GM23338 (cell line): ENCODE results near the gene LRIF1.

Experiments
- EZH2 ChIP-seq: fragments of 200-600 bp; sonication (generic); IDR thresholded peaks from one replicate; pipeline ENCODE4 v1.8.0; 2017; ENCODE audit warnings: antibody characterized with exemption, mild to moderate bottlenecking, low read depth; ENCODE audit not compliant: unreplicated experiment
- EZH2phosphoT487 ChIP-seq: fragments of 200-600 bp; sonication (generic); IDR thresholded peaks from one replicate; pipeline ENCODE4 v1.8.1; 2018; ENCODE audit warnings: antibody characterized with exemption; ENCODE audit not compliant: unreplicated experiment
- TF ChIP-seq, protein P1 (sequence below), 2 experiments: fragments of 200-600 bp in 1 of 2; sonication (generic) in 1 of 2; conservative IDR thresholded peaks; 2 replicates each; pipeline versions ENCODE4 v1.5.1 to v1.6.1; 2016 to 2017; ENCODE audit warnings: antibody characterized with exemption in 2 of 2, low read depth in 2 of 2, mild to moderate bottlenecking in 2 of 2, moderate library complexity in 1 of 2

DNA sequence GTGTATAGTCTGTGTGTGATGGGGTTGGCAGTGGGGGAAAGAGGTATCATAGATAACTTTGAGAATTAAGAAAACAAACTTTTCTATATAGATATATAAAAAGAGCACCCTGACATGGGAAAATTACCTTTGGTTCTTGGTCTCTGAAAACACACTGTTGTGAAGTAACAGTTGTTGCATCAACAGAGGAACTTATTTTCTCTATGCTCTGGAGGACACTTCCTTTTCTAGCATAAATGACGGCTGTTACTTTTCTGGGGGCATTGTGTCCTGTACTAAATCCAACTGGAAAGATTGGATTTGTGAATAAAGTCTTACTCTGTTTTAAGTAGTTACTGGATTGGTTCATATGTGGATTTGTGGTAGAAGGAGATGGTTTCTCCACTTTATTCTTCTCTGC, 12.6 kb downstream of the LRIF1 start:
- TF ChIP-seq, protein P1, sequence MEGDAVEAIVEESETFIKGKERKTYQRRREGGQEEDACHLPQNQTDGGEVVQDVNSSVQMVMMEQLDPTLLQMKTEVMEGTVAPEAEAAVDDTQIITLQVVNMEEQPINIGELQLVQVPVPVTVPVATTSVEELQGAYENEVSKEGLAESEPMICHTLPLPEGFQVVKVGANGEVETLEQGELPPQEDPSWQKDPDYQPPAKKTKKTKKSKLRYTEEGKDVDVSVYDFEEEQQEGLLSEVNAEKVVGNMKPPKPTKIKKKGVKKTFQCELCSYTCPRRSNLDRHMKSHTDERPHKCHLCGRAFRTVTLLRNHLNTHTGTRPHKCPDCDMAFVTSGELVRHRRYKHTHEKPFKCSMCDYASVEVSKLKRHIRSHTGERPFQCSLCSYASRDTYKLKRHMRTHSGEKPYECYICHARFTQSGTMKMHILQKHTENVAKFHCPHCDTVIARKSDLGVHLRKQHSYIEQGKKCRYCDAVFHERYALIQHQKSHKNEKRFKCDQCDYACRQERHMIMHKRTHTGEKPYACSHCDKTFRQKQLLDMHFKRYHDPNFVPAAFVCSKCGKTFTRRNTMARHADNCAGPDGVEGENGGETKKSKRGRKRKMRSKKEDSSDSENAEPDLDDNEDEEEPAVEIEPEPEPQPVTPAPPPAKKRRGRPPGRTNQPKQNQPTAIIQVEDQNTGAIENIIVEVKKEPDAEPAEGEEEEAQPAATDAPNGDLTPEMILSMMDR (conservative IDR thresholded peaks at IDR 0.05; ENCODE audit: low read depth in 2 of 2) = no peak
- TF ChIP-seq EZH2phosphoT487 = no peak
- no peak for TF ChIP-seq EZH2
